ENCODE results near the gene FBXL16.

The FBXL16 gene

GRCh38 chr16:722835-723633 is 17.4 kb upstream of the FBXL16 start:
- no peak overlapping the region for H3K4me2 ChIP-seq (ENCODE audit: low read length)
- H3K9ac ChIP-seq (ENCODE audit: low read length): no peak overlapping the region
- H3K9me2 ChIP-seq (ENCODE audit: low read depth, low read length): no peaks in the 10 kb centered on the region
- no peak overlapping the region for H3K27ac ChIP-seq (ENCODE audit: low read depth, low read length, poor library complexity, severe bottlenecking)
- no peak overlapping the region for H2AFZ ChIP-seq (ENCODE audit: low read length)
- H3F3A ChIP-seq (ENCODE audit: insufficient read depth, low read length): peaks cover 4% of the 10 kb centered on the region; the same call in 1 of the 2 replicates
- no peaks in the 10 kb centered on the region for H3K9me3 ChIP-seq (ENCODE audit: low read length)
- peaks cover 8% of the 10 kb centered on the region for H3K36me3 ChIP-seq (ENCODE audit: insufficient read depth, low read length)
- peaks cover 5% of the 10 kb centered on the region for H3K27me3 ChIP-seq (ENCODE audit: insufficient read depth, low read length)
- H4K20me1 ChIP-seq (ENCODE audit: insufficient read depth, low read length): no peaks in the 10 kb centered on the region
- no peak overlapping the region for H3K4me3 ChIP-seq (ENCODE audit: low read depth, low read length, poor library complexity, severe bottlenecking)
- H3K4me1 ChIP-seq (ENCODE audit: insufficient read depth, low read length, severe bottlenecking): peaks cover 34% of the 10 kb centered on the region
- no peaks in the 10 kb centered on the region for H3K79me2 ChIP-seq (ENCODE audit: insufficient read depth, low read length)
- TF ChIP-seq, protein P1, sequence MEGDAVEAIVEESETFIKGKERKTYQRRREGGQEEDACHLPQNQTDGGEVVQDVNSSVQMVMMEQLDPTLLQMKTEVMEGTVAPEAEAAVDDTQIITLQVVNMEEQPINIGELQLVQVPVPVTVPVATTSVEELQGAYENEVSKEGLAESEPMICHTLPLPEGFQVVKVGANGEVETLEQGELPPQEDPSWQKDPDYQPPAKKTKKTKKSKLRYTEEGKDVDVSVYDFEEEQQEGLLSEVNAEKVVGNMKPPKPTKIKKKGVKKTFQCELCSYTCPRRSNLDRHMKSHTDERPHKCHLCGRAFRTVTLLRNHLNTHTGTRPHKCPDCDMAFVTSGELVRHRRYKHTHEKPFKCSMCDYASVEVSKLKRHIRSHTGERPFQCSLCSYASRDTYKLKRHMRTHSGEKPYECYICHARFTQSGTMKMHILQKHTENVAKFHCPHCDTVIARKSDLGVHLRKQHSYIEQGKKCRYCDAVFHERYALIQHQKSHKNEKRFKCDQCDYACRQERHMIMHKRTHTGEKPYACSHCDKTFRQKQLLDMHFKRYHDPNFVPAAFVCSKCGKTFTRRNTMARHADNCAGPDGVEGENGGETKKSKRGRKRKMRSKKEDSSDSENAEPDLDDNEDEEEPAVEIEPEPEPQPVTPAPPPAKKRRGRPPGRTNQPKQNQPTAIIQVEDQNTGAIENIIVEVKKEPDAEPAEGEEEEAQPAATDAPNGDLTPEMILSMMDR (IDR thresholded peaks at IDR 0.05; ENCODE audit: low read length): no peak
- no peak for TF ChIP-seq EZH2 (IDR thresholded peaks at IDR 0.05; ENCODE audit: borderline replicate concordance, low read length)

- Histone ChIP-seq H3K79me2 (ENCODE audit: insufficient read depth, low read length) (no peaks in the 10 kb centered on the region), H3K9ac (ENCODE audit: low read length) (peak overlapping the region; percentile 93), H3K27me3 (ENCODE audit: insufficient read depth, low read length) (peaks cover 5% of the 10 kb centered on the region), H2AFZ (ENCODE audit: low read length) (no peak overlapping the region), H3K4me2 (ENCODE audit: low read length) (peak overlapping the region; percentile 93), H3K4me3 (ENCODE audit: low read depth, low read length, poor library complexity, severe bottlenecking) (peak overlapping the region; percentile 89), H3K4me1 (ENCODE audit: insufficient read depth, low read length, severe bottlenecking) (peaks cover 34% of the 10 kb centered on the region), H3K9me3 (ENCODE audit: low read length) (no peaks in the 10 kb centered on the region), H3K9me2 (ENCODE audit: low read depth, low read length) (no peaks in the 10 kb centered on the region), H3K27ac (ENCODE audit: low read depth, low read length, poor library complexity, severe bottlenecking) (no peak overlapping the region), H3F3A (ENCODE audit: insufficient read depth, low read length) (peaks cover 4% of the 10 kb centered on the region; the same call in 1 of the 2 replicates), H3K36me3 (ENCODE audit: insufficient read depth, low read length) (peaks cover 8% of the 10 kb centered on the region), H4K20me1 (ENCODE audit: insufficient read depth, low read length) (no peaks in the 10 kb centered on the region)
- TF ChIP-seq, protein P1 (IDR thresholded peaks at IDR 0.05; ENCODE audit: low read length): no peak
- TF ChIP-seq EZH2 (IDR thresholded peaks at IDR 0.05; ENCODE audit: borderline replicate concordance, low read length): no peak
These were observed 16.4 kb upstream of the FBXL16 start for GRCh38 chr16:721765-722540.

GRCh38 chr16:720990-721764 is 15.6 kb upstream of the FBXL16 start, which contains the start of gene ANTKMT:
ANTKMT (plus strand) TSS chr16:721146; CDS start chr16:721275, 129 bp downstream.
- H3F3A ChIP-seq (ENCODE audit: insufficient read depth, low read length): peaks cover 2% of the 10 kb centered on the region; the same call in 1 of the 2 replicates
- no peaks in the 10 kb centered on the region for H3K9me3 ChIP-seq (ENCODE audit: low read length)
- no peak for TF ChIP-seq EZH2 (IDR thresholded peaks at IDR 0.05; ENCODE audit: borderline replicate concordance, low read length)
- TF ChIP-seq, protein P1 (IDR thresholded peaks at IDR 0.05; ENCODE audit: low read length): no peak
- no peaks in the 10 kb centered on the region for H3K79me2 ChIP-seq (ENCODE audit: insufficient read depth, low read length)
- H3K4me3 ChIP-seq (ENCODE audit: low read depth, low read length, poor library complexity, severe bottlenecking): peak within 1 kb of the TSS; percentile 89
- no peaks in the 10 kb centered on the region for H3K9me2 ChIP-seq (ENCODE audit: low read depth, low read length)
- H4K20me1 ChIP-seq (ENCODE audit: insufficient read depth, low read length): no peaks in the 10 kb centered on the region
- H3K4me2 ChIP-seq (ENCODE audit: low read length): peak within 1 kb of the TSS; percentile 93
- peak within 1 kb of the TSS; percentile 68 for H3K27ac ChIP-seq (ENCODE audit: low read depth, low read length, poor library complexity, severe bottlenecking)
- H3K9ac ChIP-seq (ENCODE audit: low read length): peak within 1 kb of the TSS; percentile 93
- H3K27me3 ChIP-seq (ENCODE audit: insufficient read depth, low read length): peaks cover 9% of the 10 kb centered on the region
- H3K36me3 ChIP-seq (ENCODE audit: insufficient read depth, low read length): peaks cover 8% of the 10 kb centered on the region
- H3K4me1 ChIP-seq (ENCODE audit: insufficient read depth, low read length, severe bottlenecking): peaks cover 33% of the 10 kb centered on the region
- no peak within 1 kb of the TSS for H2AFZ ChIP-seq (ENCODE audit: low read length)

Measured in OCI-LY1 (cell line).